GM12873 (cell line): Measurements from ENCODE around the gene TMEM86B.

Experiments used
- CTCF ChIP-seq: IDR thresholded peaks from 2 replicates; pipeline ENCODE4 v1.5.1; 2012; ENCODE audit warnings: low read depth, mild to moderate bottlenecking, moderate library complexity, low read length, control low read depth; ENCODE audit not compliant: insufficient read depth; ENCODE audit errors: missing control alignments

Gene TMEM86B

DNA sequence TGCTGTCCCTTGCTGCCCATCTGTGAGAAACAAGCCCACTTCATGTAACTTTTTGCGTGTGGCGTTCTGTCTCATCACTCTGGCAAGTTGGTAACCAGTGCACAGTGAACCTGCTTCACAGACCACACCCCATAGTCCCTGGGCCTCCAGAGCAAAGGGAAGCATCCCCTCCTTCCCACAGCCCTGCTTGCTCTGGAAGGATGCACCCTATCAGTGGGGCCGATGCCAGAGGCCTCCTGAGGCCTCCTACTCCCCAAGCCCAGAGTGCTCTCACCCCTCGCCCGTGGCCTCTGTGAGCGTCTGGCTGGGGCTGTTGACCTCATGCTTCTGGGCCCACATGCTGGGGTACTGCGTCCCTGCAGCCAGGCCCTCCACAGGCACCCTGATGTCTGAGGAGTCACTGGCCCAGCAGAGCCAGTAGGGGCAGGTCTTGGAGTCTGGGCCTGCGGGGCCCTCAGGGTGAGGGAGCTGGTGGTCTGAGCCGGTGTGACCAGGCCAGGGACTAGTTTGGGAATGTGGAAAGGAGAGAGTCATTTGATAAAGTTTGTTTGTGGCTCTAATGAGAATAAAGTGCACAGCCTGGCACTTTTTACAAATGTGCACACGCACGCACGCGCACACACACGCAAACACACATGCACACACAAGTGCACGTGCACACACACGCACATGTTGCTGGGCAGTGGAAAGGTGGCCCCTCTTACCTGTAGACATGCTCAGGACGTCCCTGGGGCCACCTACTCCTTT, 5.1 kb downstream of the TMEM86B start:
- TF ChIP-seq CTCF: no peak

DNA sequence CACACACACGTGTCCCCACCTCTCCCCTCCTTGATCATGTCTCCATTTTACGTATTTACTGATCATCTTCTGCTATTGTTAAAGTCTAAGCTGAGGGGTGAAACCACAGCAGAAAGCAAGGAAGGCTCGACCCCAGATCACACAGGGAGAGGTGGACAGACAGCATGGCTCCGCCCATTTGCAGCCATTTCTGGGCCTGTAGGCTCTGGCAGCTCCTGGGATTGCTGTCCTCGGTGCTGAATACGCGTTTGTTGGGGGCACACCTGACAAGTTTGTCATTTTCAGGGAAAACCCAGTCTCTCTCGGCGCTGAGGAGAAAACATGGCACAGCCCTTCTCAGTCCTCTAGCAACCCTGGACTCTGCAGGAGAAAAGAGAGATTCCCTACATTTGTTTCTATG, 8.0 kb downstream of the TMEM86B start:
- TF ChIP-seq CTCF: no peak

GRCh38 chr19:55216461-55217198, 11.9 kb downstream of the TMEM86B start:
- TF ChIP-seq CTCF: no peak

DNA sequence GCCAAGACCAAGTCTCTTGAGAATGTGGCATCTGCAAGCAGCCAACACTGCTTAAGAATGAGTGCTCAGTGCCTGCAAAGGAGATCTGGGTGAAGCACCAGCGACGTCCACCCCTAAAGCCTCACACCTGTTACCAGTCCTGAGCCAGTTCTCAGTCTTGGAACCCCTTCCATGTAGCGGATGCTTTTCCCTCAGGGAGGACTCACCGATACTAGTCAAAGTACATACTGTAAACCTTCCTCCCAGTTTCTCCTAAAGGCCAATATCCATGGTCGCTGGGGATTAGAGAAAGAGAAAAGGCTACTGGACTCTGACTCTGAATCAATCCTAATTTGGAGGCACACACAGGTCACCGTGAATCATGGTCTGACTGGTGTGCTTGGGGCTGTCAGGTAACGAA, 15.0 kb downstream of the TMEM86B start:
- no peak for TF ChIP-seq CTCF

GRCh38 chr19:55212447-55212846, 16.1 kb downstream of the TMEM86B start:
- peak; percentile 63 for TF ChIP-seq CTCF

DNA sequence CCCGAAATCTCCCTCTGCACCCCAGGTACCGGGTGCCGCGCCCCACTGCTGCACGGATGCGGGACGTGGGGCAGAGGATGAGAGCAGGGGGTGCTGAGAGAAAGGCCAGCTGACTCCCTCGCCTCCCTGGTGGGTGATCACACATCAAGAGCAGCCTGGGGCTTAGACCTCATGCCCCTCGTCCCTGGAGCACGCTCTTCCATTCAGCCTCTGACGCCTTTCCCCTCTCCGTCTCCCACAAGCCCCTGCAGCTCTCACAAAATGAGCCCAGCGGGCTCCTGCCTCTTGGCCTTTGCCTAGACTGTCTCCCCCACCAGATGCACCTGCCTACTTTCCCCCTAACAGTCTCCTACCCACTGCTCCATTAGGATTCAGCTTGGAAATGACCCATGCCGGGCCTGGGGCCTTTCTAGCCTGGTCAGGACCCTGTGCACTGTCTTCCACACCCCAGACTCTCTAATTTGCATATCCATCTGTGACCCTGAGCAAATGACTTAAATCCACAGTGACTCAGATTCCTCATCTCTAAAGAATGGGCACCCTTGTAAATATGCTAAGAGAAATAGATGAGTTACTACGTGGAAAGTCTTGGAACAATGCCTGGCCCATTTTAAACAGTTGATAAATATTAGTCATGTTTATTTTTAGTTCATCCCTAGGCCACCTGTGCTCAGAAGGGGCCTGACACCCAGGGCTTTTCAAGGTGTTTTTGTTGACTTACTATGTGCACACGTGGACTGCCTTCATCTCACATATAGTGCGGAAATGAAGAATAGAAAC, 18.7 kb downstream of the TMEM86B start:
- TF ChIP-seq CTCF: no peak
